Natural killer cell (primary cell): ENCODE measurements around the gene CPA5. TPM values are rescaled to one million over a fixed set of nuclear protein-coding genes. Genes with fewer than 3 reads are reported as not detected.
A peak's percentile ranks its signal among the peaks of the same experiment; 100 is the strongest.

Source experiments
- ATAC-seq, 3 donors: fragments of 150-1000 bp in 2 of 3; fragments of 200-7000 bp in 1 of 3; cut with Tn5 transposase; 1 replicate in 1 of 3; 2 replicates in 2 of 3; pipeline ENCODE4 v1.10.0; 2021; ENCODE audit warnings: mild to moderate bottlenecking in 2 of 3, moderate library complexity in 2 of 3
- DNase-seq, 2 donors: peaks; one replicate each; pipeline versions ENCODE4 v3.0.0 to v3.0.0-alpha.2; 2013 to 2021; ENCODE audit warnings: mixed read lengths in 1 of 2
- H3K27ac ChIP-seq: one replicate; pipeline ENCODE4 v1.5.1; 2013; ENCODE audit warnings: mild to moderate bottlenecking, low read length
- H3K27me3 ChIP-seq: one replicate; pipeline ENCODE4 v1.6.1; 2013; ENCODE audit warnings: low read length; ENCODE audit not compliant: control insufficient read depth, insufficient read depth
- H3K36me3 ChIP-seq: one replicate; pipeline ENCODE4 v1.6.1; 2013; ENCODE audit warnings: low read length; ENCODE audit not compliant: control insufficient read depth, insufficient read depth
- H3K4me1 ChIP-seq: one replicate; pipeline ENCODE4 v1.6.1; 2013; ENCODE audit warnings: low read length; ENCODE audit not compliant: control insufficient read depth, insufficient read depth
- H3K4me3 ChIP-seq: one replicate; pipeline ENCODE4 v1.5.1; 2013; ENCODE audit warnings: low read length
- H3K9me3 ChIP-seq: one replicate; pipeline ENCODE4 v1.6.1; 2013; ENCODE audit warnings: low read length; ENCODE audit not compliant: control insufficient read depth, insufficient read depth
- H3K27ac Mint-ChIP-seq, 2 donors: one replicate each; pipeline ENCODE4 v1.8.0; 2022; ENCODE audit warnings: mild to moderate bottlenecking in 2 of 2, mixed read lengths in 2 of 2, moderate library complexity in 1 of 2
- H3K27me3 Mint-ChIP-seq, 2 donors: one replicate each; pipeline ENCODE4 v1.8.0; 2022; ENCODE audit warnings: low read depth in 2 of 2, mixed read lengths in 2 of 2
- H3K36me3 Mint-ChIP-seq: one replicate; pipeline ENCODE4 v1.8.0; 2022; ENCODE audit warnings: mixed read lengths
- H3K4me1 Mint-ChIP-seq, 2 donors: one replicate each; pipeline ENCODE4 v1.8.0; 2022; ENCODE audit warnings: mixed read lengths in 2 of 2
- H3K4me3 Mint-ChIP-seq: one replicate; pipeline ENCODE4 v1.8.0; 2022; ENCODE audit warnings: mild to moderate bottlenecking, moderate library complexity, mixed read lengths
- H3K9me3 Mint-ChIP-seq, 2 donors: one replicate each; pipeline ENCODE4 v1.8.0; 2022; ENCODE audit warnings: mixed read lengths in 2 of 2
- CTCF ChIP-seq: fragments of 200-600 bp; IDR thresholded peaks from one replicate; pipeline ENCODE4 v1.8.0; 2022; ENCODE audit warnings: antibody characterized with exemption
- WGBS: methylation state at CpG from one replicate; pipeline ENCODE4 v1.1.7; 2013; ENCODE audit warnings: missing lambda C conversion rate; ENCODE audit not compliant: insufficient coverage; 5-methylcytosine and 5-hydroxymethylcytosine counted together
- intact Hi-C: fragments of 100-400 bp; cut with micrococcal nuclease; formaldehyde crosslinking; loops from one replicate; pipeline ENCODE4 v1.14.2; 2022
- total RNA-seq, 4 donors: library from RNA; stranded (reverse); fragments of 120-200 nt in 1 of 4; gene quantifications; one replicate each; pipeline versions ENCODE4 v1.2.3 to v1.2.4, GENCODE V29; 2013 to 2022

CPA5 gene
- total RNA-seq, 3 donors from 2014 or later (not counting 1 experiment from before 2014, with no cell fraction given): not detected

DNA sequence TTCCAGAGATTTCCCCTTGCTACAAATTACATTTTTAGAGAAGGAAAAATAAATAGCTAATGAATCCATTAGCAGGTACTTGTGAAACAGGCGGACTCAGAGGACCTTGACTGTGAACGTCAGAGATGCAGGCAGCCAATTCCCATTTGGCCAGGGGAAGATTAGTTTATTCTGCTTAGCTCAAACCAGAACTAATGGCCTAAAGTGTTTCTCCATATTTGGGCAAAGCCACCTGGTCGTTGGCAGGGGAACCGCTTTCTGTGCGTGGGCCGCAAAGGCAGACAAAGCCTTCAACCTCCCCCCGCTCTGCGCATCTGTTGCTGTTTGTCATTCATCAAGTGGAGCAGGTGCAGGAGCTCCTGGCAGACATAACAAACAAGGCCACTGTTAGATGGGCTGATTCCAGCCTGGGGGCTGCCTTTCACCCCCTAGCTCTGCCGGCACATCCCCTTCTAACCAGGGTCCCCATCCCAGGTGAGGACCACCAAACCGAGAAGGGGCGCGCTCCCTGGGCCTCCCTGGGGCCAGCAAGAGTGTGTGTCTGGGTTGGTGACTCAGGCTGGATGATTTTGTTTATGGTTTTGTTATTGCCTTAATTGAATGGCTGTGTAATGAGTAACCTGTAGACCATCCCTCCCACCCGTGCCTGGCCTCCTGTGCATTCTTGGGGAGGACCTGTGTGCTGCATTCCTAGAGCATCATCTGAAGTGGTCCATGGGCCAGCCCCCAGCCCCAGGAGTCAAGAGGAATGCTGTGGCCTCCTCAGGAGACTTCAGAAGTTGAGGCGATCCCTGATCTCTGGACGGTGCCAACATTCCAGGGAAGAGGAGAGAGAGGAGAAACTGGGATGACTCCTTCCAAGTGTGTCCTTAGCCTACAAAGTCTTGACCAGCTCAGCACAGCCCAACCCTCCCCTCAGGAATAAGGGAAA, 21.2 kb downstream of the CPA5 start:
- H3K27ac Mint-ChIP-seq: no peak overlapping the region
- 81% methylated on average over 10 of the region's 15 CpGs for WGBS

DNA sequence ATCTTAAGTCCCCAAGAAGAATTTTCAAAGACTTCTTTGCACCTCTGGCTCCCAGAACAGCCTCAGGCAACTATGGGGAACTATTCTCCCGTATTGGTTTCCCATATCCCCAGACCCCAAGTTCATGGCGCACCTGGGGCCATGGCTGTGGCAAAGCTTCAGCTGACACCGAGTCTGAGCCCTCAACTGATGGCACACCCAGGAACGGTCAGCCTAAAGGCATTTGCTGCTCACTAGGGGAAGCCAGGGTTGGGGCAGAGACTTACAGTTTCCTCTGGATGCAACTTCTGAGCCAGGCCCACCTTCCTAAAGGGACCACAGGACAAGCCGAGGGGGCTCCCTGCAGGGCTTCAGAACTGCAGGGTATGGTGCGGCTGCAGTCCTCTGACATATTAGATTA, 21.9 kb downstream of the CPA5 start:
- H3K4me3 Mint-ChIP-seq: no peak overlapping the region
- Histone ChIP-seq H3K4me1 (no peaks in the 10 kb centered on the region), H3K9me3 (no peaks in the 10 kb centered on the region), H3K4me3 (no peak overlapping the region), H3K36me3 (no peaks in the 10 kb centered on the region), H3K27me3 (no peaks in the 10 kb centered on the region), H3K27ac (no peak overlapping the region)
- H3K9me3 Mint-ChIP-seq: no peaks in the 10 kb centered on the region
- DNase-seq (no peak), ATAC-seq (no peak)
- H3K4me1 Mint-ChIP-seq: peaks cover 0 to 13% of the 10 kb centered on the region in 2 donors
- no peak overlapping the region for H3K27ac Mint-ChIP-seq
- no peak for TF ChIP-seq CTCF
- no peaks in the 10 kb centered on the region for H3K36me3 Mint-ChIP-seq
- H3K27me3 Mint-ChIP-seq: no peaks in the 10 kb centered on the region
- intact Hi-C loops: no loop called here
- WGBS: 91% methylated on average over 5 of the region's 6 CpGs

More for the DNA sequence above, 21.2 kb downstream of the CPA5 start:
- Histone ChIP-seq H3K9me3 (no peaks in the 10 kb centered on the region), H3K27me3 (no peaks in the 10 kb centered on the region), H3K4me1 (no peaks in the 10 kb centered on the region), H3K4me3 (no peak overlapping the region), H3K36me3 (no peaks in the 10 kb centered on the region), H3K27ac (no peak overlapping the region)
- Mint-ChIP-seq H3K36me3 (no peaks in the 10 kb centered on the region), H3K27me3 (no peaks in the 10 kb centered on the region), H3K4me1 (peaks cover 0 to 13% of the 10 kb centered on the region in 2 donors), H3K4me3 (no peak overlapping the region), H3K9me3 (no peaks in the 10 kb centered on the region)
- no peak for TF ChIP-seq CTCF
- intact Hi-C loops: no loop called here
- DNase-seq: peak in 1 of 2 donors; percentile 41
- ATAC-seq: no peak

- intact Hi-C loops: no loop called here
- ATAC-seq: no peak
- WGBS: 87% methylated on average over 13 of the region's 13 CpGs
Measured at GRCh38 chr7:130367088-130367755, 22.6 kb downstream of the CPA5 start.

More at GRCh38 chr7:130367088-130367755, 22.6 kb downstream of the CPA5 start:
- H3K36me3 ChIP-seq: no peaks in the 10 kb centered on the region
- no peaks in the 10 kb centered on the region for H3K27me3 ChIP-seq
- H3K36me3 Mint-ChIP-seq: no peaks in the 10 kb centered on the region
- peak in 1 of 2 donors; percentile 74 for DNase-seq
- no peaks in the 10 kb centered on the region for H3K4me1 ChIP-seq
- H3K4me3 ChIP-seq: no peak overlapping the region
- H3K4me3 Mint-ChIP-seq: no peak overlapping the region
- H3K4me1 Mint-ChIP-seq: peaks cover 0 to 13% of the 10 kb centered on the region in 2 donors
- H3K9me3 Mint-ChIP-seq: no peaks in the 10 kb centered on the region
- H3K27ac Mint-ChIP-seq: no peak overlapping the region
- TF ChIP-seq CTCF: no peak
- H3K27ac ChIP-seq: no peak overlapping the region
- no peaks in the 10 kb centered on the region for H3K27me3 Mint-ChIP-seq
- H3K9me3 ChIP-seq: no peaks in the 10 kb centered on the region
